PC-3 (cell line): Measurements from ENCODE around the gene SRGAP1.

ENCODE experiments used
- EZH2 ChIP-seq: fragments of 300-600 bp; sonication (generic); IDR thresholded peaks from one replicate; pipeline ENCODE4 v1.6.1; 2017; ENCODE audit warnings: antibody characterized with exemption, mild to moderate bottlenecking, low read length; ENCODE audit not compliant: unreplicated experiment
- TF ChIP-seq, protein P1 (sequence below): fragments of 300-600 bp; sonication (generic); conservative IDR thresholded peaks from 2 replicates; pipeline ENCODE4 v1.5.1; 2017; ENCODE audit warnings: antibody characterized with exemption, low read depth, mild to moderate bottlenecking, low read length

DNA sequence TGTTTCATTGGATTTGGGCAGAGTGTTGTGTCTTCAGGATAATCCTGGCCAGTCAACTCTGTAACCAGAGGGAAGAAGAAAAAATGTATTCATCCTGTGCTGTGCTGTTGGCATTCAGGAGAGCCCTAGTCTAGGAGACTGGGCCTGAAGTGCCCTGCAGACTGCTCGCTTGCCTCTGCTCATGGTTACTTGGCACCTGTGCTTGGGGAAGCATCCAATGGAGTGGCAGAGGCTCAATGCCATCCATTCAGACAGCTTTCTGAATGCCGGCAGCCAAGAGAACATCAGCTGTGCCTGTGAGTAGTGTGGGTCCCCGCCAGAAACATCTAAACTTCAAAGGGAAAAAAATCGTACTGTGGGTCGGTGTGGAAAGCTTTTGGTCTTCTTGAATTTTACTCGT is 124.2 kb downstream of the SRGAP1 start:
- TF ChIP-seq, protein P1, sequence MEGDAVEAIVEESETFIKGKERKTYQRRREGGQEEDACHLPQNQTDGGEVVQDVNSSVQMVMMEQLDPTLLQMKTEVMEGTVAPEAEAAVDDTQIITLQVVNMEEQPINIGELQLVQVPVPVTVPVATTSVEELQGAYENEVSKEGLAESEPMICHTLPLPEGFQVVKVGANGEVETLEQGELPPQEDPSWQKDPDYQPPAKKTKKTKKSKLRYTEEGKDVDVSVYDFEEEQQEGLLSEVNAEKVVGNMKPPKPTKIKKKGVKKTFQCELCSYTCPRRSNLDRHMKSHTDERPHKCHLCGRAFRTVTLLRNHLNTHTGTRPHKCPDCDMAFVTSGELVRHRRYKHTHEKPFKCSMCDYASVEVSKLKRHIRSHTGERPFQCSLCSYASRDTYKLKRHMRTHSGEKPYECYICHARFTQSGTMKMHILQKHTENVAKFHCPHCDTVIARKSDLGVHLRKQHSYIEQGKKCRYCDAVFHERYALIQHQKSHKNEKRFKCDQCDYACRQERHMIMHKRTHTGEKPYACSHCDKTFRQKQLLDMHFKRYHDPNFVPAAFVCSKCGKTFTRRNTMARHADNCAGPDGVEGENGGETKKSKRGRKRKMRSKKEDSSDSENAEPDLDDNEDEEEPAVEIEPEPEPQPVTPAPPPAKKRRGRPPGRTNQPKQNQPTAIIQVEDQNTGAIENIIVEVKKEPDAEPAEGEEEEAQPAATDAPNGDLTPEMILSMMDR: no peak
- TF ChIP-seq EZH2: no peak
